Astrocyte of the spinal cord (primary cell): Measurements from ENCODE around the gene SMPX.

ENCODE experiments used
- DNase-seq: peaks from one replicate; pipeline ENCODE4 v3.0.0; 2011; ENCODE audit warnings: low read depth, low spot score
- H3K4me3 ChIP-seq: 2 replicates; pipeline ENCODE4 v1.5.1; 2011; ENCODE audit warnings: low read depth, mild to moderate bottlenecking, low read length, moderate library complexity
- CTCF ChIP-seq: IDR thresholded peaks from 2 replicates; pipeline ENCODE4 v1.5.1; 2012; ENCODE audit warnings: low read depth, mild to moderate bottlenecking, low read length, inconsistent platforms
- in situ Hi-C: cut with HindIII; loops from 2 replicates; pipeline ENCODE4 v1.10.0; 2017; ENCODE audit warnings: low sequenced_read_pairs

SMPX gene

GRCh38 chrX:21708116-21708515 is 49.8 kb downstream of the SMPX start:
- H3K4me3 ChIP-seq: no peak overlapping the region
- no peak for DNase-seq
- in situ Hi-C loops: no loop called here
- peak; percentile 22 for TF ChIP-seq CTCF

GRCh38 chrX:21705225-21705624 is 52.7 kb downstream of the SMPX start:
- no peak for TF ChIP-seq CTCF
- no peak for DNase-seq
- in situ Hi-C loops: no loop called here
- no peak overlapping the region for H3K4me3 ChIP-seq

GRCh38 chrX:21702725-21703124 is 55.2 kb downstream of the SMPX start:
- in situ Hi-C loops: no loop called here
- no peak for DNase-seq

GRCh38 chrX:21700967-21701366 is 56.9 kb downstream of the SMPX start:
- DNase-seq: no peak
- TF ChIP-seq CTCF: no peak
- no peak overlapping the region for H3K4me3 ChIP-seq
- in situ Hi-C loops: no loop called here

More at GRCh38 chrX:21702725-21703124, 55.2 kb downstream of the SMPX start:
- no peak for TF ChIP-seq CTCF
- no peak overlapping the region for H3K4me3 ChIP-seq

- TF ChIP-seq CTCF: no peak
- DNase-seq: no peak
- no peak overlapping the region for H3K4me3 ChIP-seq
- in situ Hi-C loops: no loop called here
These were observed 57.6 kb downstream of the SMPX start for GRCh38 chrX:21700275-21700674.

GRCh38 chrX:21699136-21699535 is 58.8 kb downstream of the SMPX start:
- no peak for TF ChIP-seq CTCF
- in situ Hi-C loops: no loop called here
- no peak for DNase-seq
- no peak overlapping the region for H3K4me3 ChIP-seq

- TF ChIP-seq CTCF: no peak
- DNase-seq: no peak
- H3K4me3 ChIP-seq: no peak overlapping the region
- in situ Hi-C loops: no loop called here
These were observed 59.6 kb downstream of the SMPX start for GRCh38 chrX:21698272-21698671.
